Stimulated activated effector memory CD8-positive, alpha-beta T cell treated with anti-CD3 and anti-CD28 coated beads, Interleukin-12 subunit alpha, Interleukin-12 subunit beta, amount 100 ng/mL, for 72 hours (primary cell): ENCODE results near the gene KRTAP5-6.
A peak's percentile ranks its signal among the peaks of the same experiment; 100 is the strongest.

Experiments used
- ATAC-seq: fragments of 150-1000 bp; cut with Tn5 transposase; 2 replicates; pipeline ENCODE4 v1.10.0; 2021
- DNase-seq, 2 donors: peaks; one replicate each; pipeline ENCODE4 v3.0.0; 2021 to 2022; ENCODE audit warnings: low spot score in 2 of 2
- H3K27ac Mint-ChIP-seq: one replicate; pipeline ENCODE4 v1.8.0; 2022; ENCODE audit warnings: mild to moderate bottlenecking, mixed read lengths
- H3K36me3 Mint-ChIP-seq: one replicate; pipeline ENCODE4 v1.8.0; 2022; ENCODE audit warnings: mild to moderate bottlenecking, mixed read lengths
- H3K4me1 Mint-ChIP-seq: one replicate; pipeline ENCODE4 v1.8.0; 2022; ENCODE audit warnings: mixed read lengths
- H3K4me3 Mint-ChIP-seq: one replicate; pipeline ENCODE4 v1.8.0; 2022; ENCODE audit warnings: mild to moderate bottlenecking, mixed read lengths
- H3K9me3 Mint-ChIP-seq: one replicate; pipeline ENCODE4 v1.8.0; 2022; ENCODE audit warnings: mixed read lengths

The KRTAP5-6 gene

GRCh38 chr11:1696608-1697570, at the start of gene KRTAP5-6:
Gene KRTAP5-6 (plus strand): TSS chr11:1697195. CDS start chr11:1697246, 51 bp downstream.
- ATAC-seq (no peak), DNase-seq (no peak)
- Mint-ChIP-seq H3K4me1 (peaks cover 26% of the 10 kb centered on the region), H3K4me3 (no peak within 1 kb of the TSS), H3K9me3 (peaks cover 6% of the 10 kb centered on the region), H3K36me3 (no peaks in the 10 kb centered on the region), H3K27ac (peak within 1 kb of the TSS; percentile 20)

GRCh38 chr11:1647901-1648652, 48.9 kb upstream of the KRTAP5-6 start:
- Mint-ChIP-seq H3K4me3 (no peak overlapping the region), H3K27ac (no peak overlapping the region), H3K4me1 (no peaks in the 10 kb centered on the region), H3K9me3 (no peaks in the 10 kb centered on the region), H3K36me3 (no peaks in the 10 kb centered on the region)
- DNase-seq (no peak), ATAC-seq (no peak)

GRCh38 chr11:1648653-1649420, 48.2 kb upstream of the KRTAP5-6 start:
- H3K27ac Mint-ChIP-seq = no peak overlapping the region
- no peaks in the 10 kb centered on the region for H3K9me3 Mint-ChIP-seq
- H3K4me3 Mint-ChIP-seq = no peak overlapping the region
- H3K36me3 Mint-ChIP-seq = no peaks in the 10 kb centered on the region
- DNase-seq = no peak
- H3K4me1 Mint-ChIP-seq = no peaks in the 10 kb centered on the region
- ATAC-seq = no peak

- Mint-ChIP-seq H3K36me3 (no peaks in the 10 kb centered on the region), H3K27ac (no peak overlapping the region), H3K4me3 (no peak overlapping the region), H3K9me3 (no peaks in the 10 kb centered on the region), H3K4me1 (no peaks in the 10 kb centered on the region)
- ATAC-seq (no peak), DNase-seq (no peak)
Observed at GRCh38 chr11:1650034-1650917, 46.7 kb upstream of the KRTAP5-6 start.

- DNase-seq (no peak), ATAC-seq (no peak)
- Mint-ChIP-seq H3K36me3 (no peaks in the 10 kb centered on the region), H3K4me1 (no peaks in the 10 kb centered on the region), H3K27ac (no peak overlapping the region), H3K9me3 (no peaks in the 10 kb centered on the region), H3K4me3 (no peak overlapping the region)
Observed at GRCh38 chr11:1650918-1651262, 46.1 kb upstream of the KRTAP5-6 start.

- H3K4me1 Mint-ChIP-seq = no peaks in the 10 kb centered on the region
- H3K36me3 Mint-ChIP-seq = no peaks in the 10 kb centered on the region
- ATAC-seq (no peak), DNase-seq (no peak)
- no peak overlapping the region for H3K27ac Mint-ChIP-seq
- no peaks in the 10 kb centered on the region for H3K9me3 Mint-ChIP-seq
- H3K4me3 Mint-ChIP-seq = no peak overlapping the region
Observed at GRCh38 chr11:1651411-1651980, 45.5 kb upstream of the KRTAP5-6 start.

- Mint-ChIP-seq H3K9me3 (no peaks in the 10 kb centered on the region), H3K4me3 (no peak overlapping the region), H3K4me1 (no peaks in the 10 kb centered on the region), H3K27ac (no peak overlapping the region), H3K36me3 (no peaks in the 10 kb centered on the region)
- no peak for DNase-seq
- no peak for ATAC-seq
Observed at GRCh38 chr11:1652026-1652425, 45.0 kb upstream of the KRTAP5-6 start.

GRCh38 chr11:1652442-1652770, 44.6 kb upstream of the KRTAP5-6 start:
- H3K27ac Mint-ChIP-seq = no peak overlapping the region
- no peak overlapping the region for H3K4me3 Mint-ChIP-seq
- no peak for DNase-seq
- no peak for ATAC-seq
- H3K4me1 Mint-ChIP-seq = no peaks in the 10 kb centered on the region
- no peaks in the 10 kb centered on the region for H3K9me3 Mint-ChIP-seq
- H3K36me3 Mint-ChIP-seq = no peaks in the 10 kb centered on the region

GRCh38 chr11:1652771-1653540, 44.0 kb upstream of the KRTAP5-6 start:
- Mint-ChIP-seq H3K27ac (no peak overlapping the region), H3K36me3 (no peaks in the 10 kb centered on the region), H3K9me3 (no peaks in the 10 kb centered on the region), H3K4me3 (no peak overlapping the region), H3K4me1 (no peaks in the 10 kb centered on the region)
- ATAC-seq = peak; percentile 71
- DNase-seq = peak; percentile 83 to 86

GRCh38 chr11:1653541-1654387, 43.2 kb upstream of the KRTAP5-6 start:
- no peak overlapping the region for H3K4me3 Mint-ChIP-seq
- no peaks in the 10 kb centered on the region for H3K36me3 Mint-ChIP-seq
- DNase-seq (no peak), ATAC-seq (no peak)
- H3K9me3 Mint-ChIP-seq = no peaks in the 10 kb centered on the region
- no peak overlapping the region for H3K27ac Mint-ChIP-seq
- H3K4me1 Mint-ChIP-seq = no peaks in the 10 kb centered on the region

- Mint-ChIP-seq H3K36me3 (no peaks in the 10 kb centered on the region), H3K9me3 (no peaks in the 10 kb centered on the region), H3K27ac (no peak overlapping the region), H3K4me3 (no peak overlapping the region), H3K4me1 (no peaks in the 10 kb centered on the region)
- no peak for ATAC-seq
- no peak for DNase-seq
Observed at GRCh38 chr11:1654388-1655167, 42.4 kb upstream of the KRTAP5-6 start.

- H3K9me3 Mint-ChIP-seq = no peaks in the 10 kb centered on the region
Observed at GRCh38 chr11:1655168-1656060, 41.6 kb upstream of the KRTAP5-6 start.

More at GRCh38 chr11:1655168-1656060, 41.6 kb upstream of the KRTAP5-6 start:
- ATAC-seq (no peak), DNase-seq (no peak)
- peaks cover 7% of the 10 kb centered on the region for H3K4me1 Mint-ChIP-seq
- no peak overlapping the region for H3K27ac Mint-ChIP-seq
- H3K4me3 Mint-ChIP-seq = no peak overlapping the region
- H3K36me3 Mint-ChIP-seq = no peaks in the 10 kb centered on the region
